Activated CD8-positive, alpha-beta T cell treated with anti-CD3 and anti-CD28 coated beads for 36 hours (primary cell): ENCODE measurements around the gene MSL1. TPM values are rescaled to one million over a fixed set of nuclear protein-coding genes. Genes with fewer than 3 reads are reported as not detected.

Experiments
- ATAC-seq: fragments of 200-7000 bp; cut with Tn5 transposase; one replicate; pipeline ENCODE4 v1.10.0; 2021; ENCODE audit warnings: mild to moderate bottlenecking, moderate library complexity
- CTCF ChIA-PET: fragments of 350-600 bp; sonication (Branson Sonifier 250); formaldehyde crosslinking; loops from one replicate; lab custom pipeline; 2021; ENCODE audit warnings: antibody characterized with exemption; lab: Charles Lee
- POLR2A ChIA-PET: fragments of 350-600 bp; sonication (Branson Sonifier 250); formaldehyde crosslinking; loops from one replicate; lab custom pipeline; 2021; ENCODE audit warnings: antibody characterized with exemption; lab: Charles Lee
- DNase-seq: peaks from one replicate; pipeline ENCODE4 v3.0.0-alpha.2; 2020
- H3K27ac Mint-ChIP-seq: one replicate; pipeline ENCODE4 v1.8.0; 2021; ENCODE audit warnings: mild to moderate bottlenecking, mixed read lengths
- H3K27me3 Mint-ChIP-seq: one replicate; pipeline ENCODE4 v1.8.0; 2021; ENCODE audit warnings: mixed read lengths
- H3K36me3 Mint-ChIP-seq: one replicate; pipeline ENCODE4 v1.8.0; 2021; ENCODE audit warnings: low read depth, mixed read lengths
- H3K4me1 Mint-ChIP-seq: one replicate; pipeline ENCODE4 v1.8.0; 2021; ENCODE audit warnings: low read depth, mixed read lengths
- H3K4me3 Mint-ChIP-seq: one replicate; pipeline ENCODE4 v1.8.0; 2021; ENCODE audit warnings: mild to moderate bottlenecking, moderate library complexity, mixed read lengths
- H3K9me3 Mint-ChIP-seq: one replicate; pipeline ENCODE4 v1.8.0; 2021; ENCODE audit warnings: mixed read lengths
- CTCF ChIP-seq: fragments of 200-600 bp; IDR thresholded peaks from one replicate; pipeline ENCODE4 v1.8.0; 2022; ENCODE audit warnings: antibody characterized with exemption, mild to moderate bottlenecking
- intact Hi-C: fragments of 100-400 bp; cut with micrococcal nuclease; formaldehyde crosslinking; loops from one replicate; pipeline ENCODE4 v1.10.0; 2022
- total RNA-seq, 2 experiments: library from RNA; stranded (reverse); gene quantifications; one replicate each; pipeline ENCODE4 v1.2.3, GENCODE V29; 2021

The MSL1 gene
- total RNA-seq, 2 experiments from 2014 or later = 69.0 to 70.1 TPM

GRCh38 chr17:40108970-40109824, 12.6 kb upstream of the MSL1 start:
- no peak overlapping the region for H3K4me3 Mint-ChIP-seq
- ChIA-PET POLR2A (interaction anchor here (0.6 to 6.7 kb wide), 4 partner anchors 11 to 40 kb away, joined by 3 to 93 read pairs (median 4); partner anchors contain the start of genes CASC3 and NR1D1), CTCF (interaction anchor here (0.8 to 6.7 kb wide), 9 partner anchors 9 to 96 kb away, joined by 3 to 136 read pairs (median 27); partner anchors contain the start of genes MSL1 and NR1D1)
- peaks cover 87% of the 10 kb centered on the region for H3K4me1 Mint-ChIP-seq
- intact Hi-C loops = no loop called here
- no peak for ATAC-seq
- H3K27ac Mint-ChIP-seq = peak overlapping the region; percentile 89
- no peaks in the 10 kb centered on the region for H3K36me3 Mint-ChIP-seq
- H3K9me3 Mint-ChIP-seq = no peaks in the 10 kb centered on the region
- H3K27me3 Mint-ChIP-seq = no peaks in the 10 kb centered on the region
- peak; percentile 72 for DNase-seq
- TF ChIP-seq CTCF = peak; percentile 58

- no peak for ATAC-seq
- Mint-ChIP-seq H3K4me3 (no peak overlapping the region), H3K27me3 (no peaks in the 10 kb centered on the region)
Observed at GRCh38 chr17:40110026-40110845, 11.5 kb upstream of the MSL1 start.

GRCh38 chr17:40111221-40112128, 10.3 kb upstream of the MSL1 start:
- Mint-ChIP-seq H3K4me3 (peak overlapping the region; percentile 57), H3K27me3 (no peaks in the 10 kb centered on the region), H3K4me1 (peaks cover 65% of the 10 kb centered on the region), H3K9me3 (no peaks in the 10 kb centered on the region), H3K36me3 (no peaks in the 10 kb centered on the region), H3K27ac (peak overlapping the region; percentile 90)
- peak; percentile 83 for TF ChIP-seq CTCF
- CTCF ChIA-PET = interaction anchor here (0.8 to 7.1 kb wide), 30 partner anchors 12 to 130 kb away, joined by 3 to 136 read pairs (median 9); partner anchors contain the start of genes CASC3, MED24, MSL1 and NR1D1
- ATAC-seq = peak; percentile 59
- DNase-seq = peak; percentile 83
- POLR2A ChIA-PET = interaction anchor here (0.6 to 6.7 kb wide), 11 partner anchors 9 to 107 kb away, joined by 3 to 93 read pairs (median 5); partner anchors contain the start of genes CASC3, MSL1 and NR1D1
- intact Hi-C loops = loop anchor here (2.0 to 5.0 kb wide), 2 partner anchors 15 to 49 kb away; partner anchors contain the start of gene THRA

More at GRCh38 chr17:40110026-40110845, 11.5 kb upstream of the MSL1 start:
- no peak for DNase-seq
- no peak for TF ChIP-seq CTCF
- CTCF ChIA-PET = interaction anchor here (0.8 to 7.1 kb wide), 17 partner anchors 10 to 97 kb away, joined by 3 to 136 read pairs (median 6); partner anchors contain the start of genes CASC3, MSL1 and NR1D1
- H3K4me1 Mint-ChIP-seq = peaks cover 77% of the 10 kb centered on the region
- no peaks in the 10 kb centered on the region for H3K9me3 Mint-ChIP-seq
- no peaks in the 10 kb centered on the region for H3K36me3 Mint-ChIP-seq
- intact Hi-C loops = loop anchor here (5.0 kb wide), 1 partner anchor 48 kb away; the partner anchor contains the start of gene THRA
- peak overlapping the region; percentile 90 for H3K27ac Mint-ChIP-seq
- POLR2A ChIA-PET = interaction anchor here (1.2 to 6.7 kb wide), 6 partner anchors 10 to 63 kb away, joined by 3 to 93 read pairs (median 14); partner anchors contain the start of genes CASC3, MSL1 and NR1D1

- no peak for TF ChIP-seq CTCF
- POLR2A ChIA-PET = interaction anchor here (0.9 to 6.7 kb wide), 9 partner anchors 8 to 106 kb away, joined by 3 to 93 read pairs (median 10); partner anchors contain the start of genes CASC3, MSL1 and NR1D1
- CTCF ChIA-PET = interaction anchor here (0.8 to 7.1 kb wide), 41 partner anchors 11 to 490 kb away, joined by 3 to 136 read pairs (median 7); partner anchors contain the start of genes CASC3, MED24, MSL1 and NR1D1
- Mint-ChIP-seq H3K4me1 (peaks cover 57% of the 10 kb centered on the region), H3K4me3 (no peak overlapping the region), H3K27me3 (no peaks in the 10 kb centered on the region), H3K9me3 (no peaks in the 10 kb centered on the region), H3K27ac (peak overlapping the region; percentile 90), H3K36me3 (no peaks in the 10 kb centered on the region)
- DNase-seq = no peak
- intact Hi-C loops = loop anchor here (2.0 to 5.0 kb wide), 2 partner anchors 15 to 50 kb away; partner anchors contain the start of gene THRA
- ATAC-seq = no peak
Observed at GRCh38 chr17:40112191-40112711, 9.5 kb upstream of the MSL1 start.
